Tibial artery (tissue), 4 donors: ENCODE measurements around the gene LCE2B.
"Not testable (repeated sequence)": the region's sequence is repeated elsewhere in the genome, so short reads cannot be mapped to it uniquely, and the experiment has no call there.

ENCODE experiments used
- DNase-seq, 2 donors: peaks; one replicate each; pipeline ENCODE4 v3.0.0-alpha.2; 2019
- H3K27ac ChIP-seq, 2 donors: fragments of 200-600 bp; sonication (generic) in 1 of 2; 1 replicate in 1 of 2; 2 replicates in 1 of 2; pipeline ENCODE4 v1.5.1; 2018 to 2019; ENCODE audit warnings: mild to moderate bottlenecking in 1 of 2
- H3K27me3 ChIP-seq, 2 donors: fragments of 200-600 bp; sonication (generic) in 1 of 2; one replicate each; pipeline versions ENCODE4 v1.5.1 to v1.6.0; 2016 to 2019
- H3K36me3 ChIP-seq, 3 donors: fragments of 200-600 bp; sonication (generic) in 2 of 3; one replicate each; pipeline ENCODE4 v1.5.1; 2016 to 2019; ENCODE audit warnings: mild to moderate bottlenecking in 2 of 3
- H3K4me1 ChIP-seq, 4 donors: fragments of 200-600 bp; sonication (generic) in 2 of 4; 1 replicate in 3 of 4; 2 replicates in 1 of 4; pipeline ENCODE4 v1.5.1; 2016 to 2019
- H3K4me3 ChIP-seq, 2 donors: fragments of 200-600 bp; sonication (generic) in 1 of 2; 1 replicate in 1 of 2; 2 replicates in 1 of 2; pipeline ENCODE4 v1.5.1; 2018 to 2019; ENCODE audit warnings: mild to moderate bottlenecking in 2 of 2
- H3K9me3 ChIP-seq, 3 donors: fragments of 200-600 bp; sonication (generic) in 1 of 3; one replicate each; pipeline ENCODE4 v1.5.1; 2016 to 2019
- CTCF ChIP-seq, 2 experiments: fragments of 200-600 bp in 1 of 2; fragments of 450-650 bp in 1 of 2; IDR thresholded peaks; one replicate each; pipeline ENCODE4 v1.5.1; 2017 to 2019; ENCODE audit warnings: antibody characterized with exemption in 2 of 2, mild to moderate bottlenecking in 1 of 2, moderate library complexity in 1 of 2
- intact Hi-C: fragments of 100-400 bp; cut with DNase I; formaldehyde crosslinking; loops from one replicate; pipeline ENCODE4 v1.15.0; 2023; ENCODE audit warnings: low total_unique reads

Gene LCE2B

GRCh38 chr1:152685823-152686222 lies at the start of gene LCE2B:
Gene LCE2B (plus strand): TSS chr1:152686123. CDS start chr1:152686844, 721 bp downstream.
- H3K27ac ChIP-seq, DNase-seq, intact Hi-C loops, H3K36me3 ChIP-seq, H3K9me3 ChIP-seq, H3K4me3 ChIP-seq, H3K27me3 ChIP-seq, H3K4me1 ChIP-seq: not testable (repeated sequence)

GRCh38 chr1:152640351-152640750 lies 45.6 kb upstream of the LCE2B start:
- no peaks in the 10 kb centered on the region for H3K9me3 ChIP-seq
- no peaks in the 10 kb centered on the region for H3K4me1 ChIP-seq
- H3K36me3 ChIP-seq, result no peaks in the 10 kb centered on the region
- DNase-seq, result no peak
- intact Hi-C loops, result no loop called here
- no peaks in the 10 kb centered on the region for H3K27me3 ChIP-seq
- TF ChIP-seq CTCF (IDR thresholded peaks at IDR 0.05), result no peak
- no peak overlapping the region for H3K27ac ChIP-seq
- no peak overlapping the region for H3K4me3 ChIP-seq

GRCh38 chr1:152643945-152644344 lies 42.0 kb upstream of the LCE2B start:
- no peak overlapping the region for H3K27ac ChIP-seq
- H3K36me3 ChIP-seq, result no peaks in the 10 kb centered on the region
- intact Hi-C loops, result no loop called here
- H3K27me3 ChIP-seq, result no peaks in the 10 kb centered on the region
- DNase-seq, result no peak
- TF ChIP-seq CTCF (IDR thresholded peaks at IDR 0.05), result no peak
- H3K4me1 ChIP-seq, result no peaks in the 10 kb centered on the region
- no peak overlapping the region for H3K4me3 ChIP-seq
- H3K9me3 ChIP-seq, result no peaks in the 10 kb centered on the region

GRCh38 chr1:152645146-152645545 lies 40.8 kb upstream of the LCE2B start:
- Histone ChIP-seq H3K4me1 (no peaks in the 10 kb centered on the region), H3K4me3 (no peak overlapping the region), H3K36me3 (no peaks in the 10 kb centered on the region), H3K27ac (no peak overlapping the region), H3K9me3 (no peaks in the 10 kb centered on the region), H3K27me3 (no peaks in the 10 kb centered on the region)
- no peak for DNase-seq
- TF ChIP-seq CTCF (IDR thresholded peaks at IDR 0.05), result no peak
- intact Hi-C loops, result no loop called here

GRCh38 chr1:152646656-152647055 lies 39.3 kb upstream of the LCE2B start:
- no peaks in the 10 kb centered on the region for H3K36me3 ChIP-seq
- intact Hi-C loops, result no loop called here
- no peaks in the 10 kb centered on the region for H3K4me1 ChIP-seq

GRCh38 chr1:152654110-152654509 lies 31.8 kb upstream of the LCE2B start:
- intact Hi-C loops, result no loop called here
- no peak for TF ChIP-seq CTCF (IDR thresholded peaks at IDR 0.05)
- DNase-seq, result no peak
- Histone ChIP-seq H3K9me3 (no peaks in the 10 kb centered on the region), H3K36me3 (no peaks in the 10 kb centered on the region), H3K4me1 (no peaks in the 10 kb centered on the region), H3K27ac (no peak overlapping the region), H3K4me3 (no peak overlapping the region), H3K27me3 (no peaks in the 10 kb centered on the region)

More at GRCh38 chr1:152646656-152647055, 39.3 kb upstream of the LCE2B start:
- H3K27me3 ChIP-seq, result no peaks in the 10 kb centered on the region
- DNase-seq, result no peak
- no peak overlapping the region for H3K4me3 ChIP-seq
- H3K9me3 ChIP-seq, result no peaks in the 10 kb centered on the region
- no peak overlapping the region for H3K27ac ChIP-seq
- TF ChIP-seq CTCF (IDR thresholded peaks at IDR 0.05), result no peak
